GM12874 (cell line): ENCODE measurements around the gene MMP14.

Source experiments
- CTCF ChIP-seq: IDR thresholded peaks from 2 replicates; pipeline ENCODE4 v1.5.1; 2011; ENCODE audit warnings: low read depth, mild to moderate bottlenecking, control low read depth, low read length, moderate library complexity; ENCODE audit not compliant: insufficient read depth

MMP14 gene

GRCh38 chr14:22845821-22846625, 9.6 kb downstream of the MMP14 start:
- TF ChIP-seq CTCF, result no peak

GRCh38 chr14:22846811-22847307, 10.5 kb downstream of the MMP14 start:
- TF ChIP-seq CTCF, result no peak

- peak; percentile 52 for TF ChIP-seq CTCF
These were observed 11.4 kb downstream of the MMP14 start for GRCh38 chr14:22847661-22848341.

- no peak for TF ChIP-seq CTCF
These were observed 12.2 kb downstream of the MMP14 start for GRCh38 chr14:22848351-22849164.

GRCh38 chr14:22849212-22849819, 12.9 kb downstream of the MMP14 start:
- TF ChIP-seq CTCF, result no peak

GRCh38 chr14:22850944-22851764, 14.8 kb downstream of the MMP14 start:
- no peak for TF ChIP-seq CTCF
